CD4-positive, alpha-beta T cell treated with Interferon alpha-2 for 1 hour (primary cell): ENCODE data around the gene AKAP8.
"Not testable (repeated sequence)": the region's sequence is repeated elsewhere in the genome, so short reads cannot be mapped to it uniquely, and the experiment has no call there.

ENCODE experiments used
- DNase-seq, 2 donors: peaks; one replicate each; pipeline ENCODE4 v3.0.0-alpha.2; 2020 to 2022

The AKAP8 gene

GRCh38 chr19:15379083-15379998 is at the start of gene AKAP8:
Gene AKAP8, minus strand, starts transcription at chr19:15379787. Its CDS starts 56 bp downstream, at chr19:15379731.
- peak; percentile 99 for DNase-seq

GRCh38 chr19:15427991-15428471 is 48.4 kb upstream of the AKAP8 start:
- DNase-seq = no peak

- no peak for DNase-seq
These were observed 47.7 kb upstream of the AKAP8 start for GRCh38 chr19:15427350-15427700.

- DNase-seq = no peak
These were observed 47.1 kb upstream of the AKAP8 start for GRCh38 chr19:15426485-15427349.

GRCh38 chr19:15425321-15425950 is 45.8 kb upstream of the AKAP8 start:
- no peak for DNase-seq

GRCh38 chr19:15424692-15425272 is 45.2 kb upstream of the AKAP8 start:
- DNase-seq = no peak

GRCh38 chr19:15424121-15424520 is 44.5 kb upstream of the AKAP8 start:
- no peak for DNase-seq

GRCh38 chr19:15423130-15423529 is 43.5 kb upstream of the AKAP8 start:
- DNase-seq = no peak

GRCh38 chr19:15422296-15423075 is 42.9 kb upstream of the AKAP8 start:
- no peak for DNase-seq

GRCh38 chr19:15421721-15422260 is 42.2 kb upstream of the AKAP8 start:
- DNase-seq = no peak

GRCh38 chr19:15421136-15421695 is 41.6 kb upstream of the AKAP8 start:
- DNase-seq = no peak

- DNase-seq = no peak
These were observed 39.9 kb upstream of the AKAP8 start for GRCh38 chr19:15419413-15420025.

- DNase-seq = peak; percentile 99 to 100
These were observed 39.2 kb upstream of the AKAP8 start, which contains the start of gene AKAP8L for GRCh38 chr19:15418579-15419412. Gene AKAP8L, minus strand, starts transcription at chr19:15418988. Its CDS starts 65 bp downstream, at chr19:15418923.

GRCh38 chr19:15418231-15418578 is 38.6 kb upstream of the AKAP8 start:
- no peak for DNase-seq

GRCh38 chr19:15417699-15418098 is 38.1 kb upstream of the AKAP8 start:
- DNase-seq = no peak

- no peak for DNase-seq
These were observed 33.2 kb upstream of the AKAP8 start for GRCh38 chr19:15412832-15413231.

GRCh38 chr19:15411351-15411750 is 31.8 kb upstream of the AKAP8 start:
- DNase-seq = not testable (repeated sequence)

- no peak for DNase-seq
These were observed 25.2 kb upstream of the AKAP8 start for GRCh38 chr19:15404780-15405211.

- DNase-seq = no peak
These were observed 24.7 kb upstream of the AKAP8 start for GRCh38 chr19:15404097-15404779.
